Glutamatergic neuron (in vitro differentiated cells): ENCODE results near the gene UST. TPM values are rescaled to one million over a fixed set of nuclear protein-coding genes. Genes with fewer than 3 reads are reported as not detected.

Experiments used
- DNase-seq: peaks from one replicate; pipeline ENCODE4 v3.0.0; 2022
- H3K27ac Mint-ChIP-seq: one replicate; pipeline ENCODE4 v1.8.0; 2020; ENCODE audit warnings: mild to moderate bottlenecking, mixed read lengths, inconsistent platforms; ENCODE audit not compliant: unreplicated experiment
- H3K27me3 Mint-ChIP-seq: one replicate; pipeline ENCODE4 v1.8.0; 2020; ENCODE audit warnings: mild to moderate bottlenecking, moderate library complexity, mixed read lengths, inconsistent platforms; ENCODE audit not compliant: unreplicated experiment
- H3K36me3 Mint-ChIP-seq: one replicate; pipeline ENCODE4 v1.8.0; 2020; ENCODE audit warnings: mild to moderate bottlenecking, mixed read lengths, inconsistent platforms; ENCODE audit not compliant: unreplicated experiment
- H3K4me1 Mint-ChIP-seq: one replicate; pipeline ENCODE4 v1.8.0; 2020; ENCODE audit warnings: mild to moderate bottlenecking, low read depth, mixed read lengths, inconsistent platforms; ENCODE audit not compliant: unreplicated experiment
- H3K4me3 Mint-ChIP-seq: one replicate; pipeline ENCODE4 v1.8.0; 2020; ENCODE audit warnings: mild to moderate bottlenecking, mixed read lengths, inconsistent platforms; ENCODE audit not compliant: unreplicated experiment
- H3K9me3 Mint-ChIP-seq: one replicate; pipeline ENCODE4 v1.8.0; 2020; ENCODE audit warnings: mild to moderate bottlenecking, moderate library complexity, mixed read lengths, inconsistent platforms; ENCODE audit not compliant: unreplicated experiment
- long read RNA-seq: library from polyadenylated mRNA; unstranded; transcript quantifications from one replicate; pipeline ENCODE4 v2.0.0, GENCODE V29; 2020; ENCODE audit not compliant: unreplicated experiment
- total RNA-seq: library from RNA; stranded (reverse); fragmentation: NEBNext Ultra II Directional; extraction: Animal tissue kit (Norgen Biotek cat#: 25700); gene quantifications from one replicate; pipeline ENCODE4 v1.2.1, GENCODE V29; 2021; ENCODE audit not compliant: unreplicated experiment
- TF ChIP-seq, protein P1 (sequence below): fragments of 200-600 bp; sonication (generic); IDR thresholded peaks from one replicate; pipeline ENCODE4 v1.5.0; 2021; ENCODE audit not compliant: partially characterized antibody, unreplicated experiment

UST gene
- total RNA-seq = 11.2 TPM
- long read RNA-seq, partial matches to known transcripts = 0 of 3 reads
- long read RNA-seq, other reads (novel, unspliced or antisense) = 3 of 3 reads

GRCh38 chr6:148746363-148747144, at the start of gene UST:
Gene UST (plus strand): TSS chr6:148747030. CDS start chr6:148747431, 401 bp downstream.
- TF ChIP-seq, protein P1, sequence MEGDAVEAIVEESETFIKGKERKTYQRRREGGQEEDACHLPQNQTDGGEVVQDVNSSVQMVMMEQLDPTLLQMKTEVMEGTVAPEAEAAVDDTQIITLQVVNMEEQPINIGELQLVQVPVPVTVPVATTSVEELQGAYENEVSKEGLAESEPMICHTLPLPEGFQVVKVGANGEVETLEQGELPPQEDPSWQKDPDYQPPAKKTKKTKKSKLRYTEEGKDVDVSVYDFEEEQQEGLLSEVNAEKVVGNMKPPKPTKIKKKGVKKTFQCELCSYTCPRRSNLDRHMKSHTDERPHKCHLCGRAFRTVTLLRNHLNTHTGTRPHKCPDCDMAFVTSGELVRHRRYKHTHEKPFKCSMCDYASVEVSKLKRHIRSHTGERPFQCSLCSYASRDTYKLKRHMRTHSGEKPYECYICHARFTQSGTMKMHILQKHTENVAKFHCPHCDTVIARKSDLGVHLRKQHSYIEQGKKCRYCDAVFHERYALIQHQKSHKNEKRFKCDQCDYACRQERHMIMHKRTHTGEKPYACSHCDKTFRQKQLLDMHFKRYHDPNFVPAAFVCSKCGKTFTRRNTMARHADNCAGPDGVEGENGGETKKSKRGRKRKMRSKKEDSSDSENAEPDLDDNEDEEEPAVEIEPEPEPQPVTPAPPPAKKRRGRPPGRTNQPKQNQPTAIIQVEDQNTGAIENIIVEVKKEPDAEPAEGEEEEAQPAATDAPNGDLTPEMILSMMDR = no peak
- Mint-ChIP-seq H3K9me3 (peaks cover 1% of the 10 kb centered on the region), H3K4me1 (peaks cover 10% of the 10 kb centered on the region), H3K4me3 (peak within 1 kb of the TSS; percentile 94), H3K27ac (peak within 1 kb of the TSS; percentile 40), H3K27me3 (no peaks in the 10 kb centered on the region), H3K36me3 (no peaks in the 10 kb centered on the region)
- peak; percentile 60 for DNase-seq

GRCh38 chr6:148697895-148698440, 48.9 kb upstream of the UST start:
- Mint-ChIP-seq H3K4me3 (no peak overlapping the region), H3K4me1 (no peaks in the 10 kb centered on the region), H3K27me3 (peaks cover 6% of the 10 kb centered on the region), H3K9me3 (peaks cover 2% of the 10 kb centered on the region), H3K36me3 (no peaks in the 10 kb centered on the region), H3K27ac (no peak overlapping the region)
- no peak for DNase-seq
- TF ChIP-seq, protein P1 = no peak

GRCh38 chr6:148698671-148699180, 48.1 kb upstream of the UST start:
- TF ChIP-seq, protein P1 = no peak
- DNase-seq = no peak
- Mint-ChIP-seq H3K4me1 (no peaks in the 10 kb centered on the region), H3K27ac (no peak overlapping the region), H3K27me3 (peaks cover 6% of the 10 kb centered on the region), H3K9me3 (peaks cover 2% of the 10 kb centered on the region), H3K4me3 (no peak overlapping the region), H3K36me3 (no peaks in the 10 kb centered on the region)

DNA sequence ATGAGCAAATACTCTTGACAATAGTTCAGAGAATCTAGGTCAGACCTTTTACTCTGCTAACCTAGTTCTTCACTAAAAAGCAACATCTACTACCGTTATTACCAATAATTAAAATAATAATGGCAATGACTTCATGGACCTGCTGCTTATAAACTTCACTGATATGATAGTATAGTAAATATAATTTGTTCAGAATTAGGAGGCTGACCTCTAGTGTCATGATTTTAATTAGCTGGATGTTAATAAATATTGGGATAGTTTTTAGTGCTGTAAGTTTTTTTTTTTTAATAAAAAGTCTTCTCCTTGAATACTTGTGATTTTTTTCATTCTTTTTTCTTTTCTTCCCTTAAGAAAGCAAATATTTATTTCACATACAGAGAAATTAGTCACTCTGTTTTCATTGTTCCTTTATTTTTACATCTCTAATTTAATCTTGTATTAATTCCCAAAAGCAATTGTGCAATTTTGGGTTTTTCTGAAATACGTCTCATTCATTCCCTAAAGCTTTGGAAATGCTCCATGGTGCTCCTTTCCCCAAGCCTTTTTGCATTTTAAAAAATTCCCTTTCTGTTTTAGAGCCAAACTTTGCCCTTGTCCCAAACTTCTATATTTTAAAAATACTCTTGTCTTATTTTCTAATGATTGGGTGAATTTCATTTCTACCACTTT, 46.6 kb upstream of the UST start:
- no peaks in the 10 kb centered on the region for H3K9me3 Mint-ChIP-seq
- peaks cover 6% of the 10 kb centered on the region for H3K27me3 Mint-ChIP-seq
- no peak for DNase-seq
- no peaks in the 10 kb centered on the region for H3K4me1 Mint-ChIP-seq
- H3K27ac Mint-ChIP-seq = no peak overlapping the region
- TF ChIP-seq, protein P1 = no peak
- no peaks in the 10 kb centered on the region for H3K36me3 Mint-ChIP-seq
- H3K4me3 Mint-ChIP-seq = no peak overlapping the region
